ENCODE data around the gene MTHFD2. TPM values are rescaled to one million over a fixed set of nuclear protein-coding genes. Genes with fewer than 3 reads are reported as not detected.

MTHFD2 gene
- total and polyA plus RNA-seq, 2 of the 8 experiments (the other 6 are each of a cell fraction or from before 2014, with no cell fraction given) = 99.5 to 291 TPM

DNA sequence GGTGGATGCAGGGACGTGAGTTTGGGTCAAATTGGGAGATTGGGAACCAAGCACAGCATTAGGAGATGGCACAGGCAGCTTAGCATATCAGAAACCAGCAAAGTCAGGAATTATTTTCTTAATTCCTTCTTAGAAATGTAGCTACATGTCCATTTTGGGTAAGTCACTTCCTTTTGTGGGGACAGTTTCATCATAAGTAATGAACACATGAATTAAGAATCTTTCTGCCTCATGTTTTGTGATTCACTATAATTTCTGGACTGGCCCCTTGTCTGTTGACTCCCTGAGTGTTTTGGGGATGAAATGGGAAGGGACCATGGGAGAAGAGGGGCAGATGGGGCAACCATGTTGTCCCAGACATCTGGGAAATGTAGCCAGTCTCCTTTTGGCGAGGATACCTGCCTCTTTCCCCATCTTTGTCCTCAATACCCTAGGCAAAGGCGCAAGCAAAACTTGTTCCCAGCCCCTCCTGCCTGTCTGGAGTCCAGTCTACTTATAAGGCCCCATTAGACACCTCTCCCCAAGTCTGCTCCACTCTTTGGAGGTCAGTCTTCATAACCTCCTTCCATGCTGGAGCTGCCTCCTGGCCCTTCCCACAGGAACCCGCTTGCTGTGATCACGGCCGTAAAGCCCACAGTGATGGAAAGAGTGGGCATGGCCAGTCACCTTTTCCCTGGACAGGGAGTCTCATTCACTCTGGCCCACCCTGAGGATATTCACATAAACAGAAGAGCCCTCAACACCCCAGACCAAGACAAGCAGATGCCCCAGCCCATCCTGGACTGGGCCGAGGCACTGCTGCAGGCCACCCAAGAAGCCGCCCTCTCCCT lies 25.7 kb downstream of the MTHFD2 start (continued):
- TF ChIP-seq, protein P1, sequence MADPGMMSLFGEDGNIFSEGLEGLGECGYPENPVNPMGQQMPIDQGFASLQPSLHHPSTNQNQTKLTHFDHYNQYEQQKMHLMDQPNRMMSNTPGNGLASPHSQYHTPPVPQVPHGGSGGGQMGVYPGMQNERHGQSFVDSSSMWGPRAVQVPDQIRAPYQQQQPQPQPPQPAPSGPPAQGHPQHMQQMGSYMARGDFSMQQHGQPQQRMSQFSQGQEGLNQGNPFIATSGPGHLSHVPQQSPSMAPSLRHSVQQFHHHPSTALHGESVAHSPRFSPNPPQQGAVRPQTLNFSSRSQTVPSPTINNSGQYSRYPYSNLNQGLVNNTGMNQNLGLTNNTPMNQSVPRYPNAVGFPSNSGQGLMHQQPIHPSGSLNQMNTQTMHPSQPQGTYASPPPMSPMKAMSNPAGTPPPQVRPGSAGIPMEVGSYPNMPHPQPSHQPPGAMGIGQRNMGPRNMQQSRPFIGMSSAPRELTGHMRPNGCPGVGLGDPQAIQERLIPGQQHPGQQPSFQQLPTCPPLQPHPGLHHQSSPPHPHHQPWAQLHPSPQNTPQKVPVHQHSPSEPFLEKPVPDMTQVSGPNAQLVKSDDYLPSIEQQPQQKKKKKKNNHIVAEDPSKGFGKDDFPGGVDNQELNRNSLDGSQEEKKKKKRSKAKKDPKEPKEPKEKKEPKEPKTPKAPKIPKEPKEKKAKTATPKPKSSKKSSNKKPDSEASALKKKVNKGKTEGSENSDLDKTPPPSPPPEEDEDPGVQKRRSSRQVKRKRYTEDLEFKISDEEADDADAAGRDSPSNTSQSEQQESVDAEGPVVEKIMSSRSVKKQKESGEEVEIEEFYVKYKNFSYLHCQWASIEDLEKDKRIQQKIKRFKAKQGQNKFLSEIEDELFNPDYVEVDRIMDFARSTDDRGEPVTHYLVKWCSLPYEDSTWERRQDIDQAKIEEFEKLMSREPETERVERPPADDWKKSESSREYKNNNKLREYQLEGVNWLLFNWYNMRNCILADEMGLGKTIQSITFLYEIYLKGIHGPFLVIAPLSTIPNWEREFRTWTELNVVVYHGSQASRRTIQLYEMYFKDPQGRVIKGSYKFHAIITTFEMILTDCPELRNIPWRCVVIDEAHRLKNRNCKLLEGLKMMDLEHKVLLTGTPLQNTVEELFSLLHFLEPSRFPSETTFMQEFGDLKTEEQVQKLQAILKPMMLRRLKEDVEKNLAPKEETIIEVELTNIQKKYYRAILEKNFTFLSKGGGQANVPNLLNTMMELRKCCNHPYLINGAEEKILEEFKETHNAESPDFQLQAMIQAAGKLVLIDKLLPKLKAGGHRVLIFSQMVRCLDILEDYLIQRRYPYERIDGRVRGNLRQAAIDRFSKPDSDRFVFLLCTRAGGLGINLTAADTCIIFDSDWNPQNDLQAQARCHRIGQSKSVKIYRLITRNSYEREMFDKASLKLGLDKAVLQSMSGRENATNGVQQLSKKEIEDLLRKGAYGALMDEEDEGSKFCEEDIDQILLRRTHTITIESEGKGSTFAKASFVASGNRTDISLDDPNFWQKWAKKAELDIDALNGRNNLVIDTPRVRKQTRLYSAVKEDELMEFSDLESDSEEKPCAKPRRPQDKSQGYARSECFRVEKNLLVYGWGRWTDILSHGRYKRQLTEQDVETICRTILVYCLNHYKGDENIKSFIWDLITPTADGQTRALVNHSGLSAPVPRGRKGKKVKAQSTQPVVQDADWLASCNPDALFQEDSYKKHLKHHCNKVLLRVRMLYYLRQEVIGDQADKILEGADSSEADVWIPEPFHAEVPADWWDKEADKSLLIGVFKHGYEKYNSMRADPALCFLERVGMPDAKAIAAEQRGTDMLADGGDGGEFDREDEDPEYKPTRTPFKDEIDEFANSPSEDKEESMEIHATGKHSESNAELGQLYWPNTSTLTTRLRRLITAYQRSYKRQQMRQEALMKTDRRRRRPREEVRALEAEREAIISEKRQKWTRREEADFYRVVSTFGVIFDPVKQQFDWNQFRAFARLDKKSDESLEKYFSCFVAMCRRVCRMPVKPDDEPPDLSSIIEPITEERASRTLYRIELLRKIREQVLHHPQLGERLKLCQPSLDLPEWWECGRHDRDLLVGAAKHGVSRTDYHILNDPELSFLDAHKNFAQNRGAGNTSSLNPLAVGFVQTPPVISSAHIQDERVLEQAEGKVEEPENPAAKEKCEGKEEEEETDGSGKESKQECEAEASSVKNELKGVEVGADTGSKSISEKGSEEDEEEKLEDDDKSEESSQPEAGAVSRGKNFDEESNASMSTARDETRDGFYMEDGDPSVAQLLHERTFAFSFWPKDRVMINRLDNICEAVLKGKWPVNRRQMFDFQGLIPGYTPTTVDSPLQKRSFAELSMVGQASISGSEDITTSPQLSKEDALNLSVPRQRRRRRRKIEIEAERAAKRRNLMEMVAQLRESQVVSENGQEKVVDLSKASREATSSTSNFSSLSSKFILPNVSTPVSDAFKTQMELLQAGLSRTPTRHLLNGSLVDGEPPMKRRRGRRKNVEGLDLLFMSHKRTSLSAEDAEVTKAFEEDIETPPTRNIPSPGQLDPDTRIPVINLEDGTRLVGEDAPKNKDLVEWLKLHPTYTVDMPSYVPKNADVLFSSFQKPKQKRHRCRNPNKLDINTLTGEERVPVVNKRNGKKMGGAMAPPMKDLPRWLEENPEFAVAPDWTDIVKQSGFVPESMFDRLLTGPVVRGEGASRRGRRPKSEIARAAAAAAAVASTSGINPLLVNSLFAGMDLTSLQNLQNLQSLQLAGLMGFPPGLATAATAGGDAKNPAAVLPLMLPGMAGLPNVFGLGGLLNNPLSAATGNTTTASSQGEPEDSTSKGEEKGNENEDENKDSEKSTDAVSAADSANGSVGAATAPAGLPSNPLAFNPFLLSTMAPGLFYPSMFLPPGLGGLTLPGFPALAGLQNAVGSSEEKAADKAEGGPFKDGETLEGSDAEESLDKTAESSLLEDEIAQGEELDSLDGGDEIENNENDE (IDR thresholded peaks at IDR 0.05; ENCODE audit: insufficient replicate concordance, low read length) = no peak
- TF ChIP-seq TEAD4 (IDR thresholded peaks at IDR 0.05; ENCODE audit: low read depth, low read length) (no peak), CHD2 (IDR thresholded peaks at IDR 0.05; ENCODE audit: low read length) (no peak), HDAC2 (IDR thresholded peaks at IDR 0.05; ENCODE audit: borderline replicate concordance in 1 of 2, low read depth in 2 of 2, low read length in 2 of 2) (no peak), RAD21 (IDR thresholded peaks at IDR 0.05 in 1 of 2, conservative IDR thresholded peaks at IDR 0.05 in 1 of 2; ENCODE audit: low read depth in 2 of 2, low read length in 2 of 2) (no peak), SP4 (IDR thresholded peaks at IDR 0.05; ENCODE audit: low read length) (no peak), KDM4A (IDR thresholded peaks at IDR 0.05; ENCODE audit: low read depth, low read length, severe bottlenecking) (no peak), JUN (IDR thresholded peaks at IDR 0.05; ENCODE audit: low read depth, low read length) (no peak)
- TF ChIP-seq, protein P2, sequence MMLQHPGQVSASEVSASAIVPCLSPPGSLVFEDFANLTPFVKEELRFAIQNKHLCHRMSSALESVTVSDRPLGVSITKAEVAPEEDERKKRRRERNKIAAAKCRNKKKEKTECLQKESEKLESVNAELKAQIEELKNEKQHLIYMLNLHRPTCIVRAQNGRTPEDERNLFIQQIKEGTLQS (IDR thresholded peaks at IDR 0.05; ENCODE audit: insufficient read depth, low read depth, low read length) = no peak
